A673 (cell line): Measurements from ENCODE around the gene ATF7IP2. TPM values are rescaled to one million over a fixed set of nuclear protein-coding genes. Genes with fewer than 3 reads are reported as not detected.

Source experiments
- BruUV-seq: library from RNA; stranded (reverse); fragments of 400-500 nt; replicated peaks from 2 replicates; lab custom pipeline; 2021; lab: Mats Ljungman, UMichigan
- CTCF ChIA-PET: fragments of 300-600 bp; sonication (Branson Sonifier 250); formaldehyde crosslinking; loops from one replicate; lab custom pipeline; 2022; ENCODE audit warnings: antibody characterized with exemption; lab: Charles Lee
- POLR2A ChIA-PET: fragments of 300-600 bp; sonication (Branson Sonifier 250); formaldehyde crosslinking; loops from one replicate; lab custom pipeline; 2022; ENCODE audit warnings: antibody characterized with exemption; ENCODE audit not compliant: low non-redundant PET; lab: Charles Lee
- DNase-seq: peaks from one replicate; pipeline ENCODE4 v3.0.0-alpha.2; 2015; ENCODE audit warnings: low spot score
- H3K27ac ChIP-seq: fragments of 200-600 bp; sonication (generic); 2 replicates; pipeline ENCODE4 v1.5.1; 2016; ENCODE audit warnings: mixed run types, low read depth, mild to moderate bottlenecking, mixed read lengths, antibody characterized with exemption, low read length; ENCODE audit not compliant: poor library complexity, severe bottlenecking
- H3K27me3 ChIP-seq: fragments of 200-600 bp; sonication (generic); replicated peaks from 2 replicates; pipeline ENCODE4 v1.6.1; 2017; ENCODE audit warnings: mixed run types, low read depth, mild to moderate bottlenecking, mixed read lengths, antibody characterized with exemption, low read length; ENCODE audit not compliant: insufficient read depth, poor library complexity
- H3K36me3 ChIP-seq: fragments of 200-600 bp; sonication (generic); 2 replicates; pipeline ENCODE4 v1.6.1; 2016; ENCODE audit warnings: mixed run types, mild to moderate bottlenecking, mixed read lengths, antibody characterized with exemption, low read length; ENCODE audit not compliant: insufficient read depth, poor library complexity, severe bottlenecking
- H3K4me1 ChIP-seq: fragments of 200-600 bp; sonication (generic); 2 replicates; pipeline ENCODE4 v1.6.1; 2017; ENCODE audit warnings: mixed run types, mild to moderate bottlenecking, mixed read lengths, antibody characterized with exemption, low read length; ENCODE audit not compliant: insufficient read depth, poor library complexity, severe bottlenecking
- H3K4me3 ChIP-seq: fragments of 200-600 bp; sonication (generic); 2 replicates; pipeline ENCODE4 v1.5.1; 2016; ENCODE audit warnings: low read depth, mixed run types, mild to moderate bottlenecking, mixed read lengths, low read length; ENCODE audit not compliant: poor library complexity, severe bottlenecking
- H3K9me3 ChIP-seq: fragments of 200-600 bp; sonication (generic); 2 replicates; pipeline ENCODE4 v1.6.1; 2016; ENCODE audit warnings: mixed run types, low read depth, mild to moderate bottlenecking, mixed read lengths, antibody characterized with exemption, low read length; ENCODE audit not compliant: poor library complexity, severe bottlenecking
- EZH2 ChIP-seq: fragments of 200-600 bp; sonication (generic); IDR thresholded peaks from 2 replicates; pipeline ENCODE4 v1.6.1; 2017; ENCODE audit warnings: borderline replicate concordance, low read depth, mild to moderate bottlenecking, mixed read lengths, antibody characterized with exemption, low read length; ENCODE audit not compliant: poor library complexity, severe bottlenecking
- intact Hi-C: fragments of 100-400 bp; cut with micrococcal nuclease; formaldehyde crosslinking; loops from one replicate; pipeline ENCODE4 v1.10.0; 2022; ENCODE audit not compliant: unreplicated experiment
- total RNA-seq: library from RNA; stranded (reverse); gene quantifications from 2 replicates; pipeline ENCODE4 v1.2.3, GENCODE V29; 2021
- TF ChIP-seq, protein P1 (sequence below): fragments of 300-800, 200-600 bp; sonication (generic); conservative IDR thresholded peaks from 2 replicates; pipeline ENCODE4 v1.5.1; 2017; ENCODE audit warnings: low read depth, mild to moderate bottlenecking, antibody characterized with exemption, low read length, moderate library complexity, mixed read lengths

Gene ATF7IP2
- total RNA-seq, 1 experiment from 2014 or later: 20.9 TPM

DNA sequence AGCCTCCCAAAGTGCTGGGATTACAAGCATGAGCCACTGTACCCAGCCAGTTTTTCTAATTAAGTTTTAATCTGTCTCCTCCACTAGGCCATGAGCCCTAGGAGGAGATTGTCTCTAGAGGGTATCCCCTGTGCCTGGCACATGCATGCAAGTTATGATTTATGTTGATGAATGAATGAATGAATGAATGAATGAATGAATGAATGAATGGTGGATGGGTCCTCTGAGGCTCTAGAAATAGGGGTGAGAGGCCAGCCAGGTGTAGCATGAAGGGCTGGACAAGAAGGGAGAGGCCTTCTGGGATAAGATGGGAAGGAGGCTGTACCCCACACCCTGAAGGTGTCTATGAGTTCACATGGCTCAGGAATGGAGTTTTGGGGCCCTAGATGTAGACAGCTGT, 145.7 kb downstream of the ATF7IP2 start:
- DNase-seq: no peak
- POLR2A ChIA-PET: no interaction called here
- Histone ChIP-seq H3K4me1 (no peaks in the 10 kb centered on the region), H3K9me3 (no peaks in the 10 kb centered on the region), H3K36me3 (no peaks in the 10 kb centered on the region), H3K27ac (no peak overlapping the region), H3K27me3 (no peaks in the 10 kb centered on the region), H3K4me3 (no peak overlapping the region)
- no peak for TF ChIP-seq EZH2
- TF ChIP-seq, protein P1, sequence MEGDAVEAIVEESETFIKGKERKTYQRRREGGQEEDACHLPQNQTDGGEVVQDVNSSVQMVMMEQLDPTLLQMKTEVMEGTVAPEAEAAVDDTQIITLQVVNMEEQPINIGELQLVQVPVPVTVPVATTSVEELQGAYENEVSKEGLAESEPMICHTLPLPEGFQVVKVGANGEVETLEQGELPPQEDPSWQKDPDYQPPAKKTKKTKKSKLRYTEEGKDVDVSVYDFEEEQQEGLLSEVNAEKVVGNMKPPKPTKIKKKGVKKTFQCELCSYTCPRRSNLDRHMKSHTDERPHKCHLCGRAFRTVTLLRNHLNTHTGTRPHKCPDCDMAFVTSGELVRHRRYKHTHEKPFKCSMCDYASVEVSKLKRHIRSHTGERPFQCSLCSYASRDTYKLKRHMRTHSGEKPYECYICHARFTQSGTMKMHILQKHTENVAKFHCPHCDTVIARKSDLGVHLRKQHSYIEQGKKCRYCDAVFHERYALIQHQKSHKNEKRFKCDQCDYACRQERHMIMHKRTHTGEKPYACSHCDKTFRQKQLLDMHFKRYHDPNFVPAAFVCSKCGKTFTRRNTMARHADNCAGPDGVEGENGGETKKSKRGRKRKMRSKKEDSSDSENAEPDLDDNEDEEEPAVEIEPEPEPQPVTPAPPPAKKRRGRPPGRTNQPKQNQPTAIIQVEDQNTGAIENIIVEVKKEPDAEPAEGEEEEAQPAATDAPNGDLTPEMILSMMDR: no peak
- intact Hi-C loops: no loop called here
- no TSS peak for BruUV-seq
- CTCF ChIA-PET: no interaction called here

Other genes with a start within 250 kb of the ATF7IP2 start
- gene GRIN2A, start 203.6 kb upstream of the ATF7IP2 start, total RNA-seq: 0.81 and 1.2 TPM in 2 replicates
- gene EMP2, start 194.5 kb downstream of the ATF7IP2 start, total RNA-seq: 12.9 and 15.9 TPM in 2 replicates